Subcutaneous adipose tissue (tissue), 4 donors: ENCODE measurements around the gene LRMDA. TPM values are rescaled to one million over a fixed set of nuclear protein-coding genes. Genes with fewer than 3 reads are reported as not detected.

Experiments
- total RNA-seq, 4 donors: library from RNA; depleted of rRNA; stranded (reverse); fragments of >200 nt; gene quantifications; one replicate each; pipeline ENCODE4 v1.1.0, GENCODE V29; 2016
- TF ChIP-seq, protein P1 (sequence below): fragments of 450-650 bp; IDR thresholded peaks from one replicate; pipeline ENCODE4 v1.5.1; 2016; ENCODE audit warnings: low read depth, mild to moderate bottlenecking, control low read depth, antibody characterized with exemption, moderate library complexity

The LRMDA gene
- total RNA-seq, 4 donors from 2014 or later: 17.4 to 92.1 (median 22.8) TPM

DNA sequence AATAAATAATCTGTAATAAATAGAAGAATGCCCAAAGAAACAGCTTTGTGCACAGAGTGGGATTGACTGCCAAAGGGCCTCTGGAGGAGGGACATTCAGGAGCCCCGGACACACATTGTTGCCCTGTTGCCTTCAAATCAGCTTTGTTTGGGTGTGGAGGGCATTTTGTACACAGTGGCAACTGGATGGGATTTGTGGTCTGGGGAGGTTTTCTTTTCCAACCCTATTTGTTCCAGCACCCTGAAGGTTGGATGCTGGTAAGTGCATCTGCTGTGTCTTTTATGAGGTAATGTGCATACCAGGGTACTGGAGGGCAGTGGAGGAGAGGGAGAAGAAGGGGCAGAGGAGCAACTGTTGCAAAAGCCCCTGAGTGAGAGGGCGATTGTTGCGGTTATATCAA is 6.3 kb downstream of the LRMDA start:
- TF ChIP-seq, protein P1, sequence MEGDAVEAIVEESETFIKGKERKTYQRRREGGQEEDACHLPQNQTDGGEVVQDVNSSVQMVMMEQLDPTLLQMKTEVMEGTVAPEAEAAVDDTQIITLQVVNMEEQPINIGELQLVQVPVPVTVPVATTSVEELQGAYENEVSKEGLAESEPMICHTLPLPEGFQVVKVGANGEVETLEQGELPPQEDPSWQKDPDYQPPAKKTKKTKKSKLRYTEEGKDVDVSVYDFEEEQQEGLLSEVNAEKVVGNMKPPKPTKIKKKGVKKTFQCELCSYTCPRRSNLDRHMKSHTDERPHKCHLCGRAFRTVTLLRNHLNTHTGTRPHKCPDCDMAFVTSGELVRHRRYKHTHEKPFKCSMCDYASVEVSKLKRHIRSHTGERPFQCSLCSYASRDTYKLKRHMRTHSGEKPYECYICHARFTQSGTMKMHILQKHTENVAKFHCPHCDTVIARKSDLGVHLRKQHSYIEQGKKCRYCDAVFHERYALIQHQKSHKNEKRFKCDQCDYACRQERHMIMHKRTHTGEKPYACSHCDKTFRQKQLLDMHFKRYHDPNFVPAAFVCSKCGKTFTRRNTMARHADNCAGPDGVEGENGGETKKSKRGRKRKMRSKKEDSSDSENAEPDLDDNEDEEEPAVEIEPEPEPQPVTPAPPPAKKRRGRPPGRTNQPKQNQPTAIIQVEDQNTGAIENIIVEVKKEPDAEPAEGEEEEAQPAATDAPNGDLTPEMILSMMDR: no peak

DNA sequence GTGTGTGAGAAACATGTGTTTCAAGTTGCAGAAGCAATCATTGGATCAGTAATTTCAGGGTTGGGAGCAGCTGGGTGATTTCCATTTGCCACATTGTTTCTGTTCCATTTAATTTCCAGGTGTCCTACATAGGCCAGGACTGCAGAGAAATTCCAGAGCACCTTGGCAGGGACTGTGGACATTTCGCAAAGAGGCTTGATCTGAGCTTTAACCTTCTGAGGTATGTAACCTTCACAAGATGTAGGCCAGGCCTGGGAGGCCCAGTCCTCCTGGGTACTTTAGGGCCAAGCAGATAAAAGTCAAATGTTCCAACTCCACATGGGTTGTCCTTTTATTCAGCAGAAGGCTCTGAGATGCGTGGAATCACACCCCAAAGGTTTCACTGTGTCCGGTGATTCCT is 6.9 kb downstream of the LRMDA start:
- TF ChIP-seq, protein P1: no peak

DNA sequence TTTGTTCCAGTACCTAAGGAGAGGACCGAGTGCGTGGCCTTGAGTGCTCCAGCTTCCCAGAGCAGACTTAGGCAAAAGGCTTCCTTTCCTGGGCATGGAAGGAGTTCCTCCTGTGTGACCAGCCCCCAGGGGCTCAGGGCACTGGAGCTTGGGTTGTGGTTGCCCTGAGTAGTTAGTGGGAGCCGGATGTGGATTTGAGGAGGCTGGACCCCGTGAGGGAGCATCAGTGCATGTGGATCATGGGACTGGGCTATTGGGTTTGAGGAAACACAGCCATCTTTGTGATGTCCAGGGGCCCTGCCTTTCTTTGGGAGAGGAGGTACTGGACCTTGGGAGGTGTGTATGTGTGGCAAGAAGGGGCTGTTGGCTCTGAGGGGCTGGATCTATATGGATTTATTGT is 8.4 kb downstream of the LRMDA start:
- TF ChIP-seq, protein P1: no peak

DNA sequence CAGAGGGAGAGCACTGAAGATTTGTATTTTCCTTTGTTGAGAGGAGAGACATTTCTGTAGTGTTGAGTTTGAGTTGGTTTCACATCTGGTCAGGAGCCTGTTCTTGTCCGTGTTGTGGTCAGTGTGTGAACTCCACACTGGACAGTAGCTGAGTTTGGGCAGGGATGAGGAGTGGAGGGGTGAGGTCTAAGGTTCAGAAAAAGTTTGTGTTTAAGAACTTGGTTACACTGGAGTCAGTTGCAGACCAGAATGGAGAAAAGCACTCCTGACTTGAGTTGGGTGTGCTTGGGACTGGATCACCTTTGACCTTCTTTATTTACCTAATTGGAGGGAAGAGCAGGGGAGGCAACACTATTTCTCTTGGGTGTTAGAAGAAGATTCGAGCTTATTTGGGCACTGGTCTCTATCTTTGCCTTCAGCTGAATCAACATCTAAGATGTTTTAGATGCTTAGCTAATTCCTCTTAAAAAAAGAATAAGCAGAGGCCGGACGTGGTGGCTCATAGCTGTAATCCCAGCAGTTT is 8.9 kb downstream of the LRMDA start:
- TF ChIP-seq, protein P1: no peak

DNA sequence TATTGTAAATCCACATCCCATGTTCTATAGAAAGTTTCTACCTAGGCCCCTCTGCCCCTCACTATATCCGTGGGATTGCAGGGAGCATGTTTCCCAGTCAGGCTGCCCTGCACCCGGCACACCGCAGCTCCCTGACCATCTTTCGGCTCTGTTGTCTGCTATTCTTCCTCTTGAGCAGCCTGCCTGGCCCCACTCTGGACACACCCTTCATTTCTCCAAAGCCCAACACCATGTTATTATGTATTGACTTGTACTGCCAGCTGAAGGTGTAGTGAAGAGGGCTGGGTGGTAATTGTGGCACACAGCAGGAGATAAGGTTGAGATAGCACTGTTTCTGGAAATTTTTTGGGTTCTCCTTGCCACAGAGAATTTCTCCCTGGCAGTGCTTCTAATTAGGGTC is 9.8 kb downstream of the LRMDA start:
- TF ChIP-seq, protein P1: no peak

DNA sequence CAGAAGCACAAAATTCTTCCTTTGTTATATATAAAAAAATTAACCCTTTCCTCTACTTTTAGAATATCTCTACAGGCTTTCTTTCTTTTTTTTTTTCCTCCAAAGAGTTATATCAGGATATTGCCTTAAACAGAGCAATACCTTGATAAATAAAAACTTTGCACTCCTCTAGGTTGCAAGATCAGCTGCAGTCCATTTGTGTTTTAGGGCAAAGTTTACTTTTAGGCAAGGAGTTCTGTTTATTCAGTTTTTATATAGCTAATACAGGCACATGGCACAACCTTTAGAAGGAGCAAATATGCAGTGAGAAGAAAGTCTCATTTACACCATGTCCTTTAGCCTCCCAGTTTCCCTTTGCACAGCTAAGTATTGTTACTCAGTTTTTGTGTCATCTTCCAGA is 10.3 kb downstream of the LRMDA start:
- TF ChIP-seq, protein P1: no peak

DNA sequence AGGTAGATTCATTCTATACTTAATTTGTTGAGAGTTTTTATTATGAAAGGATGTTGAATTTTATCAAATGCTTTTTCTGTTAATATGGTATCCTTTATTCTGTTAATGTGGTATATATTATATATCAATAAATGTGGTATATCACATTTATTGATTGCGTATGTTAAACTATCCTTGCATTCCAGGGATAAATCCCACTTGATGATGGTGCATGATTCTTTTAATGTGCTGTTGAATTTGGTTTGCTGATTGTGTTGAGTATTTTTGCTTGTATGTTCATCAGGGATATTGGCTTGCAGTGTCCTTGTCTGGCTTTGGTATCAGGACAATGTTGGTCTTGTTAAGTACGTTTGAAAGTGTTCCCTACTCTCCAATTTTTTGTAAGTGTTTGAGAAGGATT is 11.9 kb downstream of the LRMDA start:
- TF ChIP-seq, protein P1: no peak
